ENCODE results near the gene HMGCS2.
"Not testable (repeated sequence)": the region's sequence is repeated elsewhere in the genome, so short reads cannot be mapped to it uniquely, and the experiment has no call there.

HMGCS2 gene

DNA sequence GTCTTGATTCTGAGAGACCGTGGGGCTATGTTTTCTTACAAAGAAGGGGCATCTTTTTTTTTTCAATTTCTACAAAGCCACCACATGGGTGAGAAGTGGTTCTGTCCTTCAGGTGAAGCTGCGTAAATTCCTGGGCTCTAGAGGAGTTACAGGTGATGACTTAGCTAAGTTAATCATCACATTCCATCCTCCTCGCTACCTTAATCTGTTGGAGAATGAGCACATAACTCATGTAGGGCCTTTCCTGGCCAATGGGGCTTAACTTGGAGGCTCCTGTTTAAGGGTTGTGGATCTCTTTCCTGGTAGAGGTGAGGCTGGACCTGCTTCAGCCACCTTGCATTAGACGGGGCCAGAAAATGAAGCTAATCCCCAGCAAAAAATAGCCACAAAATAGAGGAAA, 22.7 kb upstream of the HMGCS2 start:
- TF ChIP-seq, protein P1, sequence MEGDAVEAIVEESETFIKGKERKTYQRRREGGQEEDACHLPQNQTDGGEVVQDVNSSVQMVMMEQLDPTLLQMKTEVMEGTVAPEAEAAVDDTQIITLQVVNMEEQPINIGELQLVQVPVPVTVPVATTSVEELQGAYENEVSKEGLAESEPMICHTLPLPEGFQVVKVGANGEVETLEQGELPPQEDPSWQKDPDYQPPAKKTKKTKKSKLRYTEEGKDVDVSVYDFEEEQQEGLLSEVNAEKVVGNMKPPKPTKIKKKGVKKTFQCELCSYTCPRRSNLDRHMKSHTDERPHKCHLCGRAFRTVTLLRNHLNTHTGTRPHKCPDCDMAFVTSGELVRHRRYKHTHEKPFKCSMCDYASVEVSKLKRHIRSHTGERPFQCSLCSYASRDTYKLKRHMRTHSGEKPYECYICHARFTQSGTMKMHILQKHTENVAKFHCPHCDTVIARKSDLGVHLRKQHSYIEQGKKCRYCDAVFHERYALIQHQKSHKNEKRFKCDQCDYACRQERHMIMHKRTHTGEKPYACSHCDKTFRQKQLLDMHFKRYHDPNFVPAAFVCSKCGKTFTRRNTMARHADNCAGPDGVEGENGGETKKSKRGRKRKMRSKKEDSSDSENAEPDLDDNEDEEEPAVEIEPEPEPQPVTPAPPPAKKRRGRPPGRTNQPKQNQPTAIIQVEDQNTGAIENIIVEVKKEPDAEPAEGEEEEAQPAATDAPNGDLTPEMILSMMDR (IDR thresholded peaks at IDR 0.05; ENCODE audit: insufficient read depth, low read depth, low read length, missing control alignments), result no peak
- H3K4me3 ChIP-seq (ENCODE audit: low read depth, low read length), result no peak overlapping the region
- no peak for DNase-seq (ENCODE audit: low read depth)

DNA sequence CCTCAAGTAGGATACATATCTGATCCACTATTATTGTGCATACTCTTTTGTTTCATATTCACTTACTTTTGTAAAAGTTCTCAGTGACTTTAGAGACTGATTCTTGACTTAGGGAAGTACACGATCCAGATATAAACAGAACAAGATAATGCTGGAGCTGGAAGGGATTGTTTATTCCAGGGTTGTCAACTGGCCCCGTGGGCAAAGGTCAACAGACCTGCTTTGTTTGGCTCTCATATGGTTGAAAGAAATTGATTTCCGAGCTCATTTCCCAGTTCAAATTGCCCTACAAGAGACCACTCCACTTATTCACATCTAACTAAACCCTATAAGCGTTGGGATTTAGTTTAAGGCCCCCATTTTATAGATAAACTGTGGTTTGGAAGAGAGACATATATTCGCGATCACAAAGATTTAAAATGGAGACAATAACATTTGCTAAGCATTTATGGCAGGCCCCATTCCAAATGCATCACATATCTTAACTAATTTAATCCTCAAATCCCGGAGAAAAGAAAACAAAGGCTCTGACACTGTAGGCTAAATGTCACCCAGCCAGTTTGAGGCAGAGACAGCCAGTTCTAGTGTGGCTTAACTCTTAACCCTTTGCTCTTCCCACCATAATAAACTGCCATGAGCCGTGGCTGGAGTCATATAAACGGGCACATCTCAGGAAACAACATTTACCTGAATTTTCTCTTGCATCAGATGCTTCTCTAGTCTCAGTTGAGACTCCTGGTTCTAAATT, 21.9 kb upstream of the HMGCS2 start:
- no peak for DNase-seq (ENCODE audit: low read depth)
- TF ChIP-seq, protein P1 (IDR thresholded peaks at IDR 0.05; ENCODE audit: insufficient read depth, low read depth, low read length, missing control alignments), result no peak
- H3K4me3 ChIP-seq (ENCODE audit: low read depth, low read length), result no peak overlapping the region

DNA sequence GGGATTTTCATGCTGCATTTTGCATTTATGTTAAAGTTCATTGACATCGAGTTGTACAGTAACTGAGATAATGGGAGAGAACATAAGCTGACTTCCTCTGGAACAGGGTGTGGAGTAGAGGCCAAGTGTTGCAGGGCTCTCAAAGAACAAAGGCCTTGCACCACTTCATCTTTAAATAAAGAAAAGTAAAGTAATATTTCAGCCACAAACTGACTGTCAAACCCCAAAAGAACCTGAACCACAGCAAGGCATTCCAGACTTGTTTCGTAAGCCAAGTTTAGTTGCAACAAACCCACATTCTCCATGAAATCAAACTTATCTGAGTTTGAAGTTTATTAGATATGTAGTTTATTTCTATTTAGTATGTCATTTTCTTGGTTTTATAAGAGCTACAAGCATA, 19.1 kb upstream of the HMGCS2 start:
- TF ChIP-seq, protein P1 (IDR thresholded peaks at IDR 0.05; ENCODE audit: insufficient read depth, low read depth, low read length, missing control alignments), result no peak
- DNase-seq (ENCODE audit: low read depth), result no peak
- no peak overlapping the region for H3K4me3 ChIP-seq (ENCODE audit: low read depth, low read length)

DNA sequence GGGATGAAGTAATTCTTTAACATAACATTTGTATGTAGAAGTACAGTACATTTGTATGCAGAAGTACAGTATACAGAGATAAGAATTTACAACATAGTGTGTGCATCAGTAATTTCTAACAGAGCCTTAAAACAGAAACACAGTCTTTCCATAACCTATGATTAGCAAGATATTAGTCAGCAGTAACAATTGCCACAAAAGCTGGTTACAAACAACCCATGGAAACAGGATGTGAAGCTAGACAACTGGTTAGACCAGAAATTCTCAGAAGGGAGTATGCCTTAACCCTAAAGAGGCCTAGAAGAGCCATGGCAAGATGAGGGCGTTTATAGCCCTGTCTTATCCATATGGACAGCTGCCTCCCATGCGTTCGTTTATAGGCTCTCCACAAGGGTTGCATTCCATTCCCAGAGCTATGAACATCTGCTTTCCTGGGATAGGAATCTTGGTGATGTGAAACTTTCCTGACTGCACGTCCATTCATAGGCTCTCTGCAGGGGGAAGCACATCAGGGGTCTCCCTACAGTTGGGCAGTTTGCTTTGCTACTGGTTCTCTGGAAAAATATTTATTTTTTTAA, 17.9 kb upstream of the HMGCS2 start:
- DNase-seq (ENCODE audit: low read depth), result peak; percentile 34
- H3K4me3 ChIP-seq (ENCODE audit: low read depth, low read length), result not testable (repeated sequence)

- not testable (repeated sequence) for DNase-seq (ENCODE audit: low read depth); H3K4me3 ChIP-seq (ENCODE audit: low read depth, low read length)
These were observed 17.3 kb upstream of the HMGCS2 start for GRCh38 chr1:119786046-119786445.

GRCh38 chr1:119784191-119784781, 15.6 kb upstream of the HMGCS2 start:
- TF ChIP-seq, protein P1 (IDR thresholded peaks at IDR 0.05; ENCODE audit: insufficient read depth, low read depth, low read length, missing control alignments), result no peak
- no peak for DNase-seq (ENCODE audit: low read depth)
- no peak overlapping the region for H3K4me3 ChIP-seq (ENCODE audit: low read depth, low read length)

DNA sequence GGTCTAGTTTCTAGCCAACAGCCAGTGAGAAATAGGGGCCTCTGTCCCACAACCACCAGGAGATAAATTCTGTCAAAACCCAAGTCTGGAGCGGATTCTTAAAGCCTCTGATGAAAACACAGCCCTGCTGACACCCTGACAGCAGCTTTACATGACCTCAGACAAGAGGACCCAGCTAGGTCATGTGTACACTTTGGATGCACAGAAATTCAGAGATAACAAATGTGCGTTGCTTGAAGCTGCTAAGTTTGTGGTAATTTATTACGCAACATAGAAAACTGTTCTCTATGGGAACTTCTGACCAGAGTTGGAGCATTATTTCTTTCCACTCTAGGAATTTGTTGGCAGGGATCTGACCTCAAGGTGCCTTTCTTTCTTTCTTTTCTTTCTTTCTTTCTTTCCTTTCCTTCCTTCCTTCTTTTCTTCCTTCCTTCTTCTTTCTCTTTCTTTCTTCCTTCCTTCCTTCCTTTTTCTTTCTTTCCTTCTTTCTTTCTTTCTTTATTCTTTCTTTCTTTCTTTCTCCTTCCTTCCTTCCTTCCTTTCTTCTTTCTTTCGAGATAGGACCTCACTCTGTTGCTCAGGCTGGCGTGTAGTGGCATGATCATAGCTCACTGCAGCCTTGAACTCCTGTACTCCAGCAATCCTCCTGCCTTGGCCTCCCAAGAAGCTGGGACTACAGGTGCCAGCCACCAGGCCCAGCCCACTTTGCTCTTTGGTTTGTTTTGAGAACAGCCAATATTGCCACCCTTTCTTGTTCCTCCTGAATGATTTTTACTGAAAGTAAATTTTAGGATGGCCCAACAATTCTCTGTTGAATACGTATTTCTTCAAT, 14.9 kb upstream of the HMGCS2 start:
- no peak for DNase-seq (ENCODE audit: low read depth)
- no peak overlapping the region for H3K4me3 ChIP-seq (ENCODE audit: low read depth, low read length)
- TF ChIP-seq, protein P1 (IDR thresholded peaks at IDR 0.05; ENCODE audit: insufficient read depth, low read depth, low read length, missing control alignments), result no peak
